GM19463 (cell line): ENCODE data around the gene CCDC138.

Experiments
- ATAC-seq: cut with Tn5 transposase; IDR thresholded peaks from one replicate; pipeline ENCODE4 v1.9.1; 2021; ENCODE audit warnings: mild to moderate bottlenecking, moderate library complexity; ENCODE audit not compliant: unreplicated experiment

The CCDC138 gene

GRCh38 chr2:108918156-108918874 lies 131.7 kb downstream of the CCDC138 start:
- no peak for ATAC-seq

GRCh38 chr2:108918941-108919341 lies 132.4 kb downstream of the CCDC138 start:
- no peak for ATAC-seq

DNA sequence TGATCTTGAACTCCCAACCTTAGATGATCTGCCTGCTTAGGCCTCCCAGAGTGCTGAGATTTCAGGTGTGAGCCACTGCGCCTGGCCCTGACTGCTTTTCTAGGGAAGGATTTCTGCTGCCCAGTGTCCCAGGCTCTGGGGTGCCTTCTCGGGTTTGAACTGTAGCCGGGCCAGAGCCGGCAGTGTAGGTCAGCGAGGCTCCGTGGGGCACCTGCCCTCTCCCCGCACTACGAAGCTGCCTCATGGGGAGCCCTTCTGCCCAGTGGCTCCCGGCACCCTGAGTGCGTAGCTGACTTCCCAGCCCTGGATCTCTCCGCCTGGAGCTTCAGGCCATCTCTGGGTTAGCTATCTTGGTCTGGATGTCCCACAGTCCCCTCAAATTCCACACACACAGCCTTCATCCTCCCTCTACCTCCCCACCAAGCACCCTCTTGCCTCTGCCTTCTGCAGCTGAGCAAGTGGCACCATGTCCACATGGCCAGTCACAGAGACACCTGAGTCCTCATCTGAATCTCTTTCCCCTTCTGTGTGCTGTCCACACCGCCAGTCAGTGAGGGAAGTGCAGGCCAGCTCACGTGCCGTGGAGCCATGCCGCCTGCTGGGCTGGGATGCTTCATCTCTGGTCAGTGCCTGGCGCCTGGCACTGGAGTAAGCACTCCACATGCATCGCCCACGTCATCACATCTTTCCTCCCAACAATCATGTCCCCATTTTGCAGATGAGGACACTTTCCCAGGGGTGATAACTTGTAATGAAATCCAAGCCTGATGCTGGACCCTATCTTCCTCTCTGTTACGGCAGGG lies 133.2 kb downstream of the CCDC138 start:
- ATAC-seq = no peak

DNA sequence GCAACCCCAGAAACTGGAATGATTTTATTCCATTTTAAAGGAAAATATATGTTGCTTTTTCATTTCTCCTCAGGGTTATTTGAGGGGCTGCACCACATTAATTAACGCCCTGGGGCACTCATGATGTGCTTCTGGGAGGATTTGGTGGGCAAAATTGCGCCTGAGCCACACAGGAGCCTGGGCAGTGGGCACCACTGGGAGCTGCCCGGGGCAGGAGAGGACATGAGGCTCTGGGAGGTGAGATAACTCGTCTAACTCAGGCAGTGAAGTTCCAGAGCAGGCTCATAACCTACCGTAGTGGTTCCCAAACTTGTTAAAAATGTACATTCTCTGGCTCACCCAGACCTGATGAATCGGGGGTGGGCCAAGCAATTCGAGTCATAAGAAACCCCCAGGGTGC lies 134.1 kb downstream of the CCDC138 start:
- no peak for ATAC-seq

DNA sequence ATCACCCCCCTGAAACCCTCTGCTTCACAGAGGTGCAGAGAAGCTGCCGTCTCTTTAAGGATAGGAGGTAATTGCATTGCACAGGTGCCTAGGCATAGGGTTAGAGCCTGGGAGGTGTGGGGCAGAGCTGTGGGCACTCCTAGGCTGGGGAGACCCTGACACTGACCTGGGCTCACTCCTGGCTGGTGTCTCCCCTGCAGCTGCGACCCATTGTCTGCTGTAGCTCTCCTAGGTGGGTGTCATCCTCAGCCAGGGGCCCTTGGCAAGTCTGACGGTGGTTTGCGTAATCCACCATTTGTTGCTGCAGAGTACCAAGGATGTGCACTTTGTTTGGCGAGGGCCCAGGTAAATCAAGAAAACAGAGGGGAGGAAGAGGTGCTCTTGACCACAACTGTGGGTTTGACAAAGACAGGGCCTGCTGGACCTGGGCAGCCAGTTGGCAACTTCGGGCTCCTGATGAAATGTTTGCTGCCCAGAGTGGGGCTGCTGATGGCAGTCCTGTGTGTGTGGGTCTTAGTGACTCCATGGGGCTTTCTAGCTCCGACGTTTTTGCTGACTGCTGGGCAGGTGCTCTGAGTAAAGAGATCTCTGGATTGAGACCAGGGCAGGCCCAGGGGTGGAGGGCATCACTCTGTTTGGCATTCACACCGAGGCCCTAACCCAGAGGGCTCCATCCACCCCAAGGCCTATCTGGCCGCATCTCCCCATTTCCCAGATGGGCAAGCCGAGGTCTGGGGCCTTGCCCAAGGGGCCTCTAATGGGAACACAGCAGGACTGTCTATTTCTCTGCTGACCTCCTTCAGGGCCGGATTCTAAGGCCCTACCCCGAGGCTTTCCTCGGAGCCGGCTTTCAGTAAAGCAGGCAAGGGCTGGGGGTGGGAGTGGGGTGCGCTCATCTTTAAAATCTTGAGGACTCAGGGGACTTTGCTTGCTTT lies 134.8 kb downstream of the CCDC138 start:
- no peak for ATAC-seq

DNA sequence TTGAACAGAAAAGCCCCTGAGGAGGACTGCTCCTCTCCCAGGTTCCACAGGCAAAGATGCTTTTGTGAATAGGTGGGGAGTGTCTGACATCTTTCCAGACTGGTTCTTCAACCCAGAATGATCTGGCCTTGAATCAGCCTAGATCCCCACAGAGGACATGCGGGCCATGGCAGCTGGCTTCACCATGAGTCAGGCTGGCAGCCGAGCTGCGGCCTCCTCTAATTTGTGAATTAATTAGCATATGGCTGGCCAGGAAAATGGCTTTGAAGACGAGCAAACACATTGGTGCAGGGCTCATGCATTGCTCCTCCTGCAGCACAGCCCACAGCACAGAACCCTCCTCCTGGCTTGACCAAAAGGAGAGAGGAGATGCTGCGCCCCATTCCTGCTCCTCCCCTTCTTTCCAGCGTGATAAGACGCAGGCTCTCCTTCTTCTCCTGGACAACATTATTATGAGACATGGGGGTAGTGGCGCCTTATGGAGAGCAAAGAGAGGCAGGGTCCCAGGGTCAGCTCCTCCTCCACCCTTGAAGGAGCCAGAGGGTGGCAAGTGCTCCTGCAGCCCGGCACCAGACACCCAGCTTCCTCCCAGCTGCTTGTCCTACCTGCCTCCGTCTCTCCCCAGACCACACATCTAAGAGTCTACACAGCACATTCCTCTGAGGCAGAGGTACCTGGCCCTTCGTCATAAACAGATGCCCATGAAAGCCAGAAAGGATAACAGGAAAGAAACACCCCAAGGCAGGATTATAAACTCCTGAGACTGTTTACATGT lies 135.8 kb downstream of the CCDC138 start:
- ATAC-seq = no peak

DNA sequence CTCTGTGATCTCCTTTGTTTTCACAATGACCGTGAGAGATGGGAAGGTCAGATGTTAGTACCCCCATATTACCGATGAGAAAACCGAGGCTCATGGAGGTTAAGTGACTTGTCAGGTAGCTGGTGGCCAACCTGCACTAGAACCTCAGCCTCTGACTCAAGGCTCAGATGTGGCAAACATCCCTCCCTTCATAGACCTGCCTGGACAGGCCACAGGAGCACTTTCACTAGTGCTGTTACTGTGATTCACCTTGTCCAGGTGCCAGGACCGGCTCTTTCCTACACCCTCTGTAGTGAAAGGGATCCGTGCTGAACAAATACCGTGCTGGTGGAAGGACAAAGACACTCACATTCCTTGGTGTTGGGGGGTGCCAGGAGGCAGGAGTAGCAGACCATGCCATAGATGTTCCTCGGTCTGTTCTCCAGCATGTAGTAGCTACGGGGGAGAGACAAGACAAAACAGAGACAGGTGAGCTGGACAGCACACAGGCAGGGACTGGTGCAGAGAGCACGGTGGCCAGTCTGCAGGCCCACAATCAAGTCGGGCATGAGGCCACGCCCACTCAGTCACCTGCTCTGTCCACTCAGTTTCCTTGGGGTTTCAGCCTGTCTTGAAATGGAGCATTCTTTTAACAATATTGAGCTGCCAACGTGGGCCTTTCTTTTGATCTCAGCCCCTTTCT lies 136.6 kb downstream of the CCDC138 start:
- ATAC-seq = no peak

DNA sequence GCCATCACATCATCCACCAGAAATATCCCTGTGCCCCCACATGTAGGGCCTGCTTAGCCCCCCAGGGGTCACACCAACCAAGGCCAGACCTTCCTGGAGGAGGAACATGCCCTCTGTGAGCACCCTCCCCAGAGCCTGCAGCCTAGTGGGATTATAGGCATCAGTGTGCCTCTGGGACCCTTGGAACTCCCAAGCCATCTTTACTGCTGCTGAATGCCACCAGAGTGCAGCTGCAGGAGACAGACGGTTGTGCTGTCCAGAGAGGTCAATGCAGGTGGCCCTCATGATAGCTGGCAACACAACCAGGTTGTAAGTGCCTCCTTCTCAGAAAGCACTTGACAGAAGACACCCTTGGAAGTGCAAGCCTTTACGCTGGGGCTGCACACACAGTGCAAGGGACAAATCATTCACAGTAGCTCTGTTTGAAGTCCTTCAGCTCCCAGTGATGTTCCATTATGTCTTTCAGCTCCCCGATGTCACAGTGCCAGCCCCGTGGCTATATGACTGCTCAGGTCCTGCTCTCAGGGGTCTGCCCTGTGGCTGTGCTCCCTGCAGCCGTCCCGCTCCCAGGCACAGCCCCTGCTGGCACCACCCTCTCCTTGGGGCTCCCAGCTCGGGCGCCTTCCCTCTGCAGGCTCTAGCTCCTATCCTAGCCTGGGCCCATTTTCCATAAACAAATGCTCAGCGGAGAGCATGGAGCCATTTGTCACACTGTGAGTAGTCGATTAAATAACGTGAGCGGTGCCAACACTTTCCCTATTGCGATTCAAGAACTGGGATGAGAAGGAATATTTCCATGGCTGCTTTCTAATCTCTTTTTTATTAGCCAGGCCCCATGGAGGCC lies 137.4 kb downstream of the CCDC138 start:
- no peak for ATAC-seq

DNA sequence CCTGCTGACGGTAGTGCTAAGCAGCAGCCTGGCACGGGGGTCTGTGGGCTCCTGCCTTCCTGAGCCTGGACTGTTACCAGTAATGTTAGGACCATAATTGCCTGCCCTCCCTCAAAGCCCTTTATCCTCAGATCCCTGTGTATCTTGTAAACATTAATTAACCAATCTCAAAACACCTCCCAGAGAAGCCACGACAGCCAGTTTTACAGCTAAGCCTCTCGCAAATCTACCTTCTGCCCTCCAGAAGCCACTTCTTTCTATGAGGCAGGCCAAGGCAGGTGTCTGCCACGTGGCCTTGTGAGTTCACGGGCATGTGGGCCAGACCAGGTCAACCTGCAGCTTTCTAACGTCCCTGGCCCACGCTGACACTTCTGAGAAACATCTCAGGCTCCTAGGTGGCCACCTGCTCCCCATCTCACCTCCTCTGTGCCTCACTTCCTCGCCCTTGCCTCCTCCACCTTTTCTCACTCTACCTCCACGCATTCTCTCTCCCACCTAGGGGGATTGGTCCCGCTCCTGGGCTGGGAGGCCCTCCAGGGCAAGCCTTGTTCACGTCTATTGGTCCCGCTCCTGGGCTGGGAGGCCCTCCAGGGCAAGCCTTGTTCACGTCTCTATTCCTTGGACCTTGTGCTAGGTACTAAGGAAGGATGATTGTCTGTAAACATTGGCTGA lies 138.1 kb downstream of the CCDC138 start:
- no peak for ATAC-seq

- no peak for ATAC-seq
These were observed 138.7 kb downstream of the CCDC138 start for GRCh38 chr2:108925286-108925685.

- ATAC-seq = no peak
These were observed 139.2 kb downstream of the CCDC138 start for GRCh38 chr2:108925735-108926134.
